PFSK-1 (cell line): Measurements from ENCODE around the gene DSG1.

Experiments used
- FOXP2 ChIP-seq: optimal IDR thresholded peaks from 2 replicates; pipeline ENCODE3; 2011; ENCODE audit warnings: borderline replicate concordance, control low read depth, inconsistent platforms; ENCODE audit not compliant: insufficient read depth; ENCODE audit errors: extremely low read length, extremely low read depth
- POLR2AphosphoS5 ChIP-seq: IDR thresholded peaks from 2 replicates; pipeline ENCODE4 v1.6.1; 2012; ENCODE audit warnings: low read depth, mild to moderate bottlenecking, control low read depth, low read length, moderate library complexity
- REST ChIP-seq, 2 experiments: IDR thresholded peaks; 2 replicates each; pipeline versions ENCODE4 v1.6.1 to v1.8.0; 2011 to 2012; ENCODE audit warnings: low read depth in 2 of 2, low read length in 2 of 2, control low read depth in 1 of 2, inconsistent platforms in 1 of 2, mild to moderate bottlenecking in 1 of 2, moderate library complexity in 1 of 2; ENCODE audit not compliant: insufficient read depth in 1 of 2
- SIN3A ChIP-seq: IDR thresholded peaks from 2 replicates; pipeline ENCODE4 v1.6.1; 2012; ENCODE audit warnings: mild to moderate bottlenecking, low read length, moderate library complexity, borderline replicate concordance; ENCODE audit not compliant: insufficient read depth
- TAF1 ChIP-seq: IDR thresholded peaks from 2 replicates; pipeline ENCODE4 v1.6.1; 2012; ENCODE audit warnings: low read length, control low read depth, borderline replicate concordance; ENCODE audit not compliant: insufficient read depth

GRCh38 chr18:31382107-31382506 is 64.1 kb downstream of the DSG1 start:
- no peak for TF ChIP-seq REST (IDR thresholded peaks at IDR 0.05; ENCODE audit: insufficient read depth in 1 of 2, low read depth in 2 of 2, low read length in 2 of 2)
- no peak for TF ChIP-seq TAF1
- TF ChIP-seq POLR2AphosphoS5 = no peak
- TF ChIP-seq SIN3A = no peak
- no peak for TF ChIP-seq FOXP2
